22Rv1 (cell line): ENCODE measurements around the gene RAB24.
"Not testable (repeated sequence)": the region's sequence is repeated elsewhere in the genome, so short reads cannot be mapped to it uniquely, and the experiment has no call there.

Experiments
- H3K27ac ChIP-seq: fragments of 450-650 bp; 2 replicates; pipeline ENCODE4 v1.5.1; 2017
- ZFX ChIP-seq: fragments of 450-650 bp; IDR thresholded peaks from 2 replicates; pipeline ENCODE4 v1.6.1; 2017; ENCODE audit warnings: antibody characterized with exemption, borderline replicate concordance
- TF ChIP-seq, protein P1 (sequence below): fragments of 450-650 bp; IDR thresholded peaks from 2 replicates; pipeline ENCODE4 v1.5.1; 2017; ENCODE audit warnings: mild to moderate bottlenecking

The RAB24 gene

GRCh38 chr5:177264178-177264577 is 39.3 kb downstream of the RAB24 start:
- TF ChIP-seq, protein P1, sequence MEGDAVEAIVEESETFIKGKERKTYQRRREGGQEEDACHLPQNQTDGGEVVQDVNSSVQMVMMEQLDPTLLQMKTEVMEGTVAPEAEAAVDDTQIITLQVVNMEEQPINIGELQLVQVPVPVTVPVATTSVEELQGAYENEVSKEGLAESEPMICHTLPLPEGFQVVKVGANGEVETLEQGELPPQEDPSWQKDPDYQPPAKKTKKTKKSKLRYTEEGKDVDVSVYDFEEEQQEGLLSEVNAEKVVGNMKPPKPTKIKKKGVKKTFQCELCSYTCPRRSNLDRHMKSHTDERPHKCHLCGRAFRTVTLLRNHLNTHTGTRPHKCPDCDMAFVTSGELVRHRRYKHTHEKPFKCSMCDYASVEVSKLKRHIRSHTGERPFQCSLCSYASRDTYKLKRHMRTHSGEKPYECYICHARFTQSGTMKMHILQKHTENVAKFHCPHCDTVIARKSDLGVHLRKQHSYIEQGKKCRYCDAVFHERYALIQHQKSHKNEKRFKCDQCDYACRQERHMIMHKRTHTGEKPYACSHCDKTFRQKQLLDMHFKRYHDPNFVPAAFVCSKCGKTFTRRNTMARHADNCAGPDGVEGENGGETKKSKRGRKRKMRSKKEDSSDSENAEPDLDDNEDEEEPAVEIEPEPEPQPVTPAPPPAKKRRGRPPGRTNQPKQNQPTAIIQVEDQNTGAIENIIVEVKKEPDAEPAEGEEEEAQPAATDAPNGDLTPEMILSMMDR = no peak
- TF ChIP-seq ZFX = no peak
- H3K27ac ChIP-seq = no peak overlapping the region

DNA sequence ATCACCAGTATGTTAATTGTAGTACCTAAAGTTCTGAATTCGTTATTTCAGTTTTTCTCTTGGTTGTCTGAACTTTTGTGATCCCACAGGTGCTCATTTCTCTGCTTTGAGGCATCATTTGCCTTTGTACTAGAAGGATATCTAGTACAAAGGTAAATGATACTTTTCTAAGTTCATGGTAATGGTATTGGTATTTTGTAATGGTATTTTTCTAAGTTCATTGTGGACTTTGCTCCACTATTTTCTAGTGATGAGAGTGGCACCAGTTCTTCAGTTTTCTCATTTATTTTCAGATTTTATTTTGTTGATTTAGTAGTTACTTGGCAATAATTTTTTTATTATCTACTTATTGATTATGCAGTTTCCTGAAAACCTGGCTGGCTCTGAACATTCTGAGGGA is 42.0 kb downstream of the RAB24 start:
- TF ChIP-seq ZFX = no peak
- TF ChIP-seq, protein P1 = no peak
- no peak overlapping the region for H3K27ac ChIP-seq

- TF ChIP-seq, protein P1 = no peak
- TF ChIP-seq ZFX = no peak
- no peak overlapping the region for H3K27ac ChIP-seq
Measured at GRCh38 chr5:177260961-177261360, 42.6 kb downstream of the RAB24 start.

- H3K27ac ChIP-seq = not testable (repeated sequence)
Measured at GRCh38 chr5:177258711-177259110, 44.8 kb downstream of the RAB24 start.

GRCh38 chr5:177256296-177256695 is 47.2 kb downstream of the RAB24 start:
- TF ChIP-seq, protein P1 = no peak
- no peak for TF ChIP-seq ZFX
- no peak overlapping the region for H3K27ac ChIP-seq

GRCh38 chr5:177253252-177253651 is 50.3 kb downstream of the RAB24 start:
- TF ChIP-seq, protein P1 = no peak
- no peak for TF ChIP-seq ZFX
- no peak overlapping the region for H3K27ac ChIP-seq
